ENCODE measurements around the gene TBC1D13. TPM values are rescaled to one million over a fixed set of nuclear protein-coding genes. Genes with fewer than 3 reads are reported as not detected.

Gene TBC1D13
- total RNA-seq, 1 donor from 2014 or later: 24.3 TPM

DNA sequence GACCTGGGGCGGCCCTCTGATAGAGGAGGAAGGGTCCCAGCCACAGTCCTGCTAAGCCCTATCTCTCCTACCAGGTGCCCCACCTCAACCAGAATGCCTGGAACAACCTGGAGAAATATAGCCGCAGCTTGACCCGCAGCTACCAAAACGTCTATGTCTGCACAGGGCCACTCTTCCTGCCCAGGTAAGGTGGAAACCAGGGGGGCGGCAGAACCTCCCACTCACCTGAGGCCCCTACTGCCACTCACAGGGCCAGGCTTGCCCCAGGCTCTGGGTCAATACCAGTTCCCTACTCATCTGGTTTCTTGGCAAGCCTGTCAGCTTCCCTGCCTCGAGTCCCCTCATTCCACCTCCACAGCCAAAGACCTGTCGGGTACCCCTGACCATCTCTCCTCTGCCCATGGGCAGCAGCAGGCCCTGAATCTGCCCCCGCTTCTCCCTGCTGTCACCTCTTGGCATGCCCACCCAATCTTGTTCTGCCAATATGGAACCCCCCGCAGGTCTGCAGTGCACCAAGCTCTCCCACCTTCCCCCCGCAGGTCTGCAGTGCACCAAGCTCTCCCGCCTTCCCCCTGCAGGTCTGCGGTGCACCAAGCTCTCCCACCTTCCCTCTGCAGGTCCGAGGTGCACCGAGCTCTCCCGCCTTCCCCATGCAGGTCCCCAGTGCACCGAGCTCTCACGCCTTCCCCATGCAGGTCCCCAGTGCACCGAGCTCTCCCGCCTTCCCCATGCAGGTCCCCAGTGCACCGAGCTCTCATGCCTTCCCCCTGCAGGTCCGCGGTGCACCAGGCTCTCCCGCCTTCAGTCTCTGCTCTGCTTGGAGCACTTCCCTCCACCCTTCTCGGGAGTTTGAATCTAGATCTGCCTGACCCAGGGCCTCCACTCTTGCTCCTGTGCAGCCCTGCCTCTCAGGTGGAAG, 33.9 kb downstream of the TBC1D13 start:
- Histone ChIP-seq H4K20me1 (ENCODE audit: insufficient read depth, low read length) (peaks cover 30% of the 10 kb centered on the region), H3K9ac (ENCODE audit: low read length) (no peak overlapping the region), H3K4me2 (ENCODE audit: low read length) (no peak overlapping the region), H2AFZ (ENCODE audit: low read depth, low read length) (no peak overlapping the region), H3K27ac (ENCODE audit: low read depth, low read length) (no peak overlapping the region), H3K79me2 (ENCODE audit: insufficient read depth, low read length) (peaks cover 3% of the 10 kb centered on the region), H3K27me3 (ENCODE audit: insufficient read depth, low read length) (no peaks in the 10 kb centered on the region), H3K4me3 (ENCODE audit: insufficient read depth, low read depth, low read length) (no peak overlapping the region), H3K9me3 (ENCODE audit: insufficient read depth, low read depth, low read length) (no peaks in the 10 kb centered on the region), H3K36me3 (ENCODE audit: insufficient read depth, low read length) (peaks cover 9% of the 10 kb centered on the region), H3K4me1 (ENCODE audit: insufficient read depth, low read length) (peaks cover 8% of the 10 kb centered on the region)
- Mint-ChIP-seq H3K27ac (ENCODE audit: unreplicated experiment) (peak overlapping the region; percentile 58), H3K4me3 (ENCODE audit: unreplicated experiment) (peak overlapping the region; percentile 54), H3K9me3 (ENCODE audit: unreplicated experiment) (no peaks in the 10 kb centered on the region), H3K4me1 (ENCODE audit: low read depth, unreplicated experiment) (peaks cover 2% of the 10 kb centered on the region), H3K27me3 (ENCODE audit: low read depth, unreplicated experiment) (no peaks in the 10 kb centered on the region), H3K36me3 (ENCODE audit: low read depth, unreplicated experiment) (peaks cover 4% of the 10 kb centered on the region)
- TF ChIP-seq EZH2 (IDR thresholded peaks at IDR 0.05; ENCODE audit: insufficient read depth, low read length): no peak
- TF ChIP-seq, protein P1, sequence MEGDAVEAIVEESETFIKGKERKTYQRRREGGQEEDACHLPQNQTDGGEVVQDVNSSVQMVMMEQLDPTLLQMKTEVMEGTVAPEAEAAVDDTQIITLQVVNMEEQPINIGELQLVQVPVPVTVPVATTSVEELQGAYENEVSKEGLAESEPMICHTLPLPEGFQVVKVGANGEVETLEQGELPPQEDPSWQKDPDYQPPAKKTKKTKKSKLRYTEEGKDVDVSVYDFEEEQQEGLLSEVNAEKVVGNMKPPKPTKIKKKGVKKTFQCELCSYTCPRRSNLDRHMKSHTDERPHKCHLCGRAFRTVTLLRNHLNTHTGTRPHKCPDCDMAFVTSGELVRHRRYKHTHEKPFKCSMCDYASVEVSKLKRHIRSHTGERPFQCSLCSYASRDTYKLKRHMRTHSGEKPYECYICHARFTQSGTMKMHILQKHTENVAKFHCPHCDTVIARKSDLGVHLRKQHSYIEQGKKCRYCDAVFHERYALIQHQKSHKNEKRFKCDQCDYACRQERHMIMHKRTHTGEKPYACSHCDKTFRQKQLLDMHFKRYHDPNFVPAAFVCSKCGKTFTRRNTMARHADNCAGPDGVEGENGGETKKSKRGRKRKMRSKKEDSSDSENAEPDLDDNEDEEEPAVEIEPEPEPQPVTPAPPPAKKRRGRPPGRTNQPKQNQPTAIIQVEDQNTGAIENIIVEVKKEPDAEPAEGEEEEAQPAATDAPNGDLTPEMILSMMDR (IDR thresholded peaks at IDR 0.05; ENCODE audit: insufficient read depth, low read depth, low read length): no peak
- no peak for FAIRE-seq
- no peak for DNase-seq (ENCODE audit: low read depth)

DNA sequence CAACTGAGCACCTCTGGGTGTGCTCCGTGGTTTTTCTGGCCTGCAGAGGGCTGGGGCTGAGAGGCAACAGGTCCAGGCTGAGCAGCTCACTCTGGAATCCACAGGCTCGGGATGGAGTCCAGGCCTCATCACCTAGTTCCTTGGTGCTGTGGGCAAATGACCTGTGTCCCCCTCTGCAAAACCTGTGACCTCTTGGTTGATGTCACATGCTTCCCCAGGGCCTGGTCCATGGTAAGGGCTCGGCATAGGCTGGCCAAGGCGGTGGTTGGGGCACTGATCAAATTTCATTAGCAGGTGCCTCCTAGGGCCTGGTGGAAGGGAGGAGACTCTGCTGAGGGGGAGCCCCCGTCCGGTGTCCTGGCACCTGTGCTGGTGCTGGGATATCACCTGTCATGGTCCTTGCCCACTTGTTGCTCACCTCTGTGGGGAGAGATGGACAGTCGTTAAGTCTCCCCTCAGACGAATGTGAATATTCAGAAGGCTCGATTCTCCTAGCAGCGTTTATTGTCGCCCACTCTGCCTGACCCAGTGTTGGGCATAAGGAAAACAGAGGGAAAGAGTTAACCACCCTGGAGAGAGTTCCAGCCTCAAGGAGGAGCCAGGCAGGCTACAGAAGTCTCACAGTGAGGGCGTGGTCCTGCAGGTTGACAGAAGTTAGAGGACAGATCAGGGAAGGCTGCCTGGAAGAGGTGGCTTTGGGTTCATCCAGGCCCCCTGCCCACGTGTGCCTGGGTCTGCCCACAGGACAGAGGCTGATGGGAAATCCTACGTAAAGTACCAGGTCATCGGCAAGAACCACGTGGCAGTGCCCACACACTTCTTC, 34.7 kb downstream of the TBC1D13 start:
- Histone ChIP-seq H3K27ac (ENCODE audit: low read depth, low read length) (no peak overlapping the region), H3K79me2 (ENCODE audit: insufficient read depth, low read length) (peaks cover 3% of the 10 kb centered on the region), H3K4me1 (ENCODE audit: insufficient read depth, low read length) (peaks cover 8% of the 10 kb centered on the region), H3K9ac (ENCODE audit: low read length) (no peak overlapping the region), H3K9me3 (ENCODE audit: insufficient read depth, low read depth, low read length) (no peaks in the 10 kb centered on the region), H3K27me3 (ENCODE audit: insufficient read depth, low read length) (no peaks in the 10 kb centered on the region), H3K36me3 (ENCODE audit: insufficient read depth, low read length) (peaks cover 9% of the 10 kb centered on the region), H4K20me1 (ENCODE audit: insufficient read depth, low read length) (peaks cover 33% of the 10 kb centered on the region), H3K4me2 (ENCODE audit: low read length) (no peak overlapping the region), H2AFZ (ENCODE audit: low read depth, low read length) (no peak overlapping the region), H3K4me3 (ENCODE audit: insufficient read depth, low read depth, low read length) (no peak overlapping the region)
- Mint-ChIP-seq H3K9me3 (ENCODE audit: unreplicated experiment) (no peaks in the 10 kb centered on the region), H3K4me1 (ENCODE audit: low read depth, unreplicated experiment) (peaks cover 2% of the 10 kb centered on the region), H3K36me3 (ENCODE audit: low read depth, unreplicated experiment) (peaks cover 4% of the 10 kb centered on the region), H3K27ac (ENCODE audit: unreplicated experiment) (no peak overlapping the region), H3K4me3 (ENCODE audit: unreplicated experiment) (no peak overlapping the region), H3K27me3 (ENCODE audit: low read depth, unreplicated experiment) (no peaks in the 10 kb centered on the region)
- FAIRE-seq (no peak), DNase-seq (ENCODE audit: low read depth) (no peak)
- TF ChIP-seq, protein P1 (IDR thresholded peaks at IDR 0.05; ENCODE audit: insufficient read depth, low read depth, low read length): no peak
- no peak for TF ChIP-seq EZH2 (IDR thresholded peaks at IDR 0.05; ENCODE audit: insufficient read depth, low read length)
